VCaP (cell line): Measurements from ENCODE around the gene AMN.

Experiments
- H3K27ac ChIP-seq: fragments of 450-650 bp; 2 replicates; pipeline ENCODE4 v1.5.1; 2017
- CTCF ChIP-seq: fragments of 450-650 bp; conservative IDR thresholded peaks from 2 replicates; pipeline ENCODE4 v1.5.1; 2017; ENCODE audit warnings: mild to moderate bottlenecking, moderate library complexity

The AMN gene

DNA sequence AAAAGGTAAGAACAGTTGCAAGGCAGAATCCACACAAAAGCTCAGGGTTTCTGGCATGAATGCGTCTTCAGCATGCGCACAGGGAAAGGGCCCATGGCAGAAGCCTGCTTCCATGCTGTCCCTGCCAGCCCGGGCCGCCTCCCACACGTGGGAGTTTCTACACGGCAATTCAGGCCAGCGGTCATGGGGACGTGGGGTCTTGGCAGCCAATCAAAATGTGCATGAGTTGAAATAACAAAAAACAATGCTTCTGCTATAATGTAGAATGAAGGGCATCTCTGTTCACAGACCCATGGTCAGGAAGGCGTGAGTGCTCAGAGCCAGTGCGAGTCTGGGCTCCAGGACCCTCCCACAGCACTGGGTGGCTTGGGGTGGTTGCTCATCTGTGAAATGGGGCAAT is 28.6 kb downstream of the AMN start:
- peak overlapping the region; percentile 82 for H3K27ac ChIP-seq
- no peak for TF ChIP-seq CTCF

DNA sequence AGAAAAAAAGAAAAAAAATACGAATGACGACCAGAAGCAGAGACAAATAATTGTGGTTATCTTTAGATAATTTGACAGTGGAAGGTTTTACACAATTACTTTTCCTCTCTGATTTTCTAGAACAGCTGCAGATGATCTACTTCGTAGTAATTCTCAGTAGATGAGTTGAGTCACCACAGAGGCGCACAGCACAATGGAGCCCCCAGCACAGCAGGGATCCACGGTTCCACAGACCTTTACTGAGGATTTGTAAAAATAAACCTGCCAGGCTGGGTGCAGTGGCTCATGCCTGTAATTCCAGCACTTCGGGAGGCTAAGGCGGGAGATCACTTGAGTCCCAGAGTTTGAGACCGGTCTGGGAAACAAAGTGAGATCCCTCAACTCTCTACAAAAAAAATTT is 29.3 kb downstream of the AMN start:
- peak overlapping the region; percentile 82 for H3K27ac ChIP-seq
- TF ChIP-seq CTCF: no peak

GRCh38 chr14:102952276-102952675 is 29.8 kb downstream of the AMN start:
- TF ChIP-seq CTCF: no peak

DNA sequence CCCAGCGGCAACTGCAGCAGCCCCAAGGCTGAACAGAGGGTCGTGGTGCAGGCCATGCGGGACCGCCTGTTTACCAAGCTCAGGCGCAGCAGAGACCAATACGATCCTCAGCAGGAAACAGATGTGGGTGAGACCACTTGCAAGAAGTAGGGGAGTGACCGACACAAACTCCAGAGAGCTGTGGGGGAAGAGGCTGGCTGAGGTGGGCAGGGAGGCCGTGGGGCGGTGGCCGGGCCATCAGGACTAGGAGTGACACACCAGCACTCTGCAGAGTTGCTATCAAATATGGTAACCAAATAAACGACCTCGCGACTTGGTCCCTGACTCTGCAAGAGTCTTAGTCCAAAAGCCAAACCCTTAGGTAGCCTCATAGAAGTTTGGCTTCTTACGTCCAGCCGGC is 30.6 kb downstream of the AMN start:
- no peak overlapping the region for H3K27ac ChIP-seq
- no peak for TF ChIP-seq CTCF

More at GRCh38 chr14:102952276-102952675, 29.8 kb downstream of the AMN start:
- no peak overlapping the region for H3K27ac ChIP-seq

DNA sequence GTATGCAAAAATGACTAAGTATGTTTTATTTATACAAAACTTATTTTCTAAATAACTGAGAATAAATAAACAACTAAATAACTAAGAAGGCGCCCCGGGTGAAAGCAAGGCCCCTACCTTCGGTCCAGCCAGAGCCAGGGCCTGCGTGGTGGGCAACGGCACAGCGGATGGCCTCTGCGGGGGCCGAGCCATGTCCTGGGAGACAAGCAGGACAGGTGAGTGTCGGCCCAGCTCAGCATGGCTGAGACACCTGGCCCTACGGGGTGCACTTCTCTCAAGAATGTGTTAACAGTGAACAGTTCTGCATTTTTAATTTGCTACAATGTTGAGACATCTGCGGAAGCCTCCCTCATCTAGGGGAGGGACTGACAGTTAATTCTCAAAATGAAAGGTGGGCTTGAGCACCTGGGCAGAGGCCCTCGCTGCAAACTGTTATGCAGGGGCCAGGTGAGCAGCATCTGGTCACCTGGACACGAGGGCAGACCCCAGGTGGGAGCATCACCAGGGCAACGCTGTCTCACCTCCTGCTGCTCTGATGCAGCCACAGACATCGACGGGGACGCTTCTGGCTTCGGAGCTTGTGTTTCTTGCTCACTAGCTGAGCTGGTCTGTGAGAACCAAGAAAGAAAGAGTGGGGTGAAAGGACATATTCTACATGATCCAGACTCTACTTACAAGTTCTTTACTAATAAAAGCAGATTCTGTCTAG is 31.8 kb downstream of the AMN start:
- no peak for TF ChIP-seq CTCF
- no peak overlapping the region for H3K27ac ChIP-seq

GRCh38 chr14:102955636-102956408 is 33.4 kb downstream of the AMN start:
- no peak for TF ChIP-seq CTCF
- peak overlapping the region; percentile 47 for H3K27ac ChIP-seq

DNA sequence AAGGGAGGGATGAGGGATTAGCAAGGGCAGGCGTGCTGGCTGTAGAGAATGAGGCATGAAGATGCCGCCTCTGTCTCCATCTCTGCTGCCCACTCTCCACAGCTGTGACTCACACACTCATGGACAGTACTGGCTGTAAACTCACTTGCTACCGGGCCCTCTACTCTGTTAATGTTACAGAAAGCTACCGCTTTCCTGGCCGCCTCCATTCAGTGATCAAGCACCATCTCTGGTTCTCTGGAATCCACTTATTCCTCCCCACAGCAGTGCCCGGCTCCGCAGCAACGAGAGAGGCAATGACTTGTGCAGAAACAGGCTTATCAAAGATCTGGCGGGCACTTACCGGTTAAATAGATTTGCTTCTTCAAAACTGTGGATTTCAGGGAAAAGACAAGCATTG is 34.8 kb downstream of the AMN start:
- TF ChIP-seq CTCF: no peak
- no peak overlapping the region for H3K27ac ChIP-seq
